WTC11 (cell line): ENCODE data around the gene CEP295NL.

ENCODE experiments used
- AFF4 ChIP-seq: sonication (generic); formaldehyde crosslinking; IDR thresholded peaks from 2 replicates; pipeline ENCODE4 v1.8.1; 2023; ENCODE audit warnings: mild to moderate bottlenecking, missing genetic modification reagents, borderline replicate concordance
- CREB1 ChIP-seq: sonication (generic); formaldehyde crosslinking; IDR thresholded peaks from 2 replicates; pipeline ENCODE4 v1.8.0; 2023; ENCODE audit warnings: mild to moderate bottlenecking, missing genetic modification reagents
- SMAD3 ChIP-seq: sonication (generic); formaldehyde crosslinking; IDR thresholded peaks from 2 replicates; pipeline ENCODE4 v1.8.0; 2022; ENCODE audit warnings: missing genetic modification reagents, mild to moderate bottlenecking, borderline replicate concordance
- ZNF317 ChIP-seq: sonication (generic); formaldehyde crosslinking; IDR thresholded peaks from 2 replicates; pipeline ENCODE4 v1.8.1; 2023; ENCODE audit warnings: low read depth, mild to moderate bottlenecking, moderate library complexity, missing genetic modification reagents, borderline replicate concordance
- TF ChIP-seq, protein P1 (sequence below): fragments of 200-600 bp; IDR thresholded peaks from 2 replicates; pipeline ENCODE4 v1.8.0; 2022; ENCODE audit warnings: antibody characterized with exemption
- TF ChIP-seq, protein P2 (sequence below): sonication (generic); formaldehyde crosslinking; conservative IDR thresholded peaks from 2 replicates; pipeline ENCODE4 v1.8.1; 2023; ENCODE audit warnings: mild to moderate bottlenecking, low read depth, missing genetic modification reagents, moderate library complexity

DNA sequence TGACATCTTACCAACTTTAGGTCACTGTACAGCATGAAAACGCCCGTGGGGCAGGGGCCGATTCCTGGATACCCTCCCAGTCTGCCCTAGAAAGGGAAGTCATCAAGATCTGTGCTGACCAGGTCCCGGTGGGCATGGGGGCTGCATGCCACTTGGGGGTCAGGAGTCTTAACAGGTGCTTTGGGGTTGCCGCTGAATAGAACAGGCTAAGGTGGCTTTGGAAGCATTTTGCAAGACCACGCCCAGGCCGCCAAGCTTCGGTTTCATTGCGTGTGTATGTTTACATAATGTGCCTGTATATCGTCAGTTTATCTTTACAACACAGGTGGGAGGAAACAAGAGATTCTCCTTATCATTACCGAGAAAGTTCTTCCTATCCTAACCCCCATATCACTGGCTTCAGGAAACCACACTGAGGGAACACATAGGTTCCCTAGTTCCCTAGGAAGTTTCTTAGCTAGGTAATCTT, 49.0 kb downstream of the CEP295NL start:
- TF ChIP-seq, protein P1, sequence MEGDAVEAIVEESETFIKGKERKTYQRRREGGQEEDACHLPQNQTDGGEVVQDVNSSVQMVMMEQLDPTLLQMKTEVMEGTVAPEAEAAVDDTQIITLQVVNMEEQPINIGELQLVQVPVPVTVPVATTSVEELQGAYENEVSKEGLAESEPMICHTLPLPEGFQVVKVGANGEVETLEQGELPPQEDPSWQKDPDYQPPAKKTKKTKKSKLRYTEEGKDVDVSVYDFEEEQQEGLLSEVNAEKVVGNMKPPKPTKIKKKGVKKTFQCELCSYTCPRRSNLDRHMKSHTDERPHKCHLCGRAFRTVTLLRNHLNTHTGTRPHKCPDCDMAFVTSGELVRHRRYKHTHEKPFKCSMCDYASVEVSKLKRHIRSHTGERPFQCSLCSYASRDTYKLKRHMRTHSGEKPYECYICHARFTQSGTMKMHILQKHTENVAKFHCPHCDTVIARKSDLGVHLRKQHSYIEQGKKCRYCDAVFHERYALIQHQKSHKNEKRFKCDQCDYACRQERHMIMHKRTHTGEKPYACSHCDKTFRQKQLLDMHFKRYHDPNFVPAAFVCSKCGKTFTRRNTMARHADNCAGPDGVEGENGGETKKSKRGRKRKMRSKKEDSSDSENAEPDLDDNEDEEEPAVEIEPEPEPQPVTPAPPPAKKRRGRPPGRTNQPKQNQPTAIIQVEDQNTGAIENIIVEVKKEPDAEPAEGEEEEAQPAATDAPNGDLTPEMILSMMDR = no peak
- no peak for TF ChIP-seq ZNF317 (CRISPR knock-in tag)
- TF ChIP-seq, protein P2, sequence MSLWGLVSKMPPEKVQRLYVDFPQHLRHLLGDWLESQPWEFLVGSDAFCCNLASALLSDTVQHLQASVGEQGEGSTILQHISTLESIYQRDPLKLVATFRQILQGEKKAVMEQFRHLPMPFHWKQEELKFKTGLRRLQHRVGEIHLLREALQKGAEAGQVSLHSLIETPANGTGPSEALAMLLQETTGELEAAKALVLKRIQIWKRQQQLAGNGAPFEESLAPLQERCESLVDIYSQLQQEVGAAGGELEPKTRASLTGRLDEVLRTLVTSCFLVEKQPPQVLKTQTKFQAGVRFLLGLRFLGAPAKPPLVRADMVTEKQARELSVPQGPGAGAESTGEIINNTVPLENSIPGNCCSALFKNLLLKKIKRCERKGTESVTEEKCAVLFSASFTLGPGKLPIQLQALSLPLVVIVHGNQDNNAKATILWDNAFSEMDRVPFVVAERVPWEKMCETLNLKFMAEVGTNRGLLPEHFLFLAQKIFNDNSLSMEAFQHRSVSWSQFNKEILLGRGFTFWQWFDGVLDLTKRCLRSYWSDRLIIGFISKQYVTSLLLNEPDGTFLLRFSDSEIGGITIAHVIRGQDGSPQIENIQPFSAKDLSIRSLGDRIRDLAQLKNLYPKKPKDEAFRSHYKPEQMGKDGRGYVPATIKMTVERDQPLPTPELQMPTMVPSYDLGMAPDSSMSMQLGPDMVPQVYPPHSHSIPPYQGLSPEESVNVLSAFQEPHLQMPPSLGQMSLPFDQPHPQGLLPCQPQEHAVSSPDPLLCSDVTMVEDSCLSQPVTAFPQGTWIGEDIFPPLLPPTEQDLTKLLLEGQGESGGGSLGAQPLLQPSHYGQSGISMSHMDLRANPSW (CRISPR knock-in tag) = no peak
- TF ChIP-seq AFF4 (CRISPR knock-in tag) = no peak
- TF ChIP-seq CREB1 (CRISPR knock-in tag) = no peak
- no peak for TF ChIP-seq SMAD3 (CRISPR knock-in tag)
